Activated T-cell treated with anti-CD3 and anti-CD28 coated beads for 4 hours (primary cell): Measurements from ENCODE around the gene IGSF21.
"Not testable (repeated sequence)": the region's sequence is repeated elsewhere in the genome, so short reads cannot be mapped to it uniquely, and the experiment has no call there.

Experiments
- DNase-seq: peaks from one replicate; pipeline ENCODE4 v3.0.0-alpha.2; 2020

IGSF21 gene

GRCh38 chr1:18411820-18412641, 304.4 kb downstream of the IGSF21 start:
- DNase-seq = no peak

- no peak for DNase-seq
Measured at GRCh38 chr1:18412882-18413353, 305.3 kb downstream of the IGSF21 start.

GRCh38 chr1:18413541-18414305, 306.1 kb downstream of the IGSF21 start:
- no peak for DNase-seq

GRCh38 chr1:18414321-18414720, 306.7 kb downstream of the IGSF21 start:
- no peak for DNase-seq

GRCh38 chr1:18414872-18415447, 307.4 kb downstream of the IGSF21 start:
- DNase-seq = no peak

- no peak for DNase-seq
Measured at GRCh38 chr1:18415448-18416027, 307.9 kb downstream of the IGSF21 start.

GRCh38 chr1:18416126-18416525, 308.5 kb downstream of the IGSF21 start:
- not testable (repeated sequence) for DNase-seq

- no peak for DNase-seq
Measured at GRCh38 chr1:18417316-18418269, 310.0 kb downstream of the IGSF21 start.

- DNase-seq = no peak
Measured at GRCh38 chr1:18419113-18419844, 311.7 kb downstream of the IGSF21 start.

- no peak for DNase-seq
Measured at GRCh38 chr1:18419845-18420184, 312.2 kb downstream of the IGSF21 start.

- DNase-seq = no peak
Measured at GRCh38 chr1:18422076-18422777, 314.6 kb downstream of the IGSF21 start.

- DNase-seq = no peak
Measured at GRCh38 chr1:18422954-18423353, 315.4 kb downstream of the IGSF21 start.

- no peak for DNase-seq
Measured at GRCh38 chr1:18426580-18426979, 319.0 kb downstream of the IGSF21 start.
